ENCODE measurements around the gene MBD3.

The MBD3 gene

GRCh38 chr19:1566392-1567115, 26.1 kb downstream of the MBD3 start:
- no peak for TF ChIP-seq CTCF (IDR thresholded peaks at IDR 0.05; ENCODE audit: unreplicated experiment in 3 of 3)

GRCh38 chr19:1563251-1563650, 29.4 kb downstream of the MBD3 start:
- H3K27me3 Mint-ChIP-seq (ENCODE audit: low read depth): no peaks in the 10 kb centered on the region
- no peaks in the 10 kb centered on the region for H3K9me3 Mint-ChIP-seq
- H3K27ac Mint-ChIP-seq: peak overlapping the region in 1 of 3 experiments; percentile 23
- peaks cover 5% of the 10 kb centered on the region for H3K4me1 Mint-ChIP-seq
- peak overlapping the region in 2 of 3 experiments; percentile 44 to 60 for H3K4me3 Mint-ChIP-seq
- TF ChIP-seq CTCF (IDR thresholded peaks at IDR 0.05; ENCODE audit: unreplicated experiment in 3 of 3): no peak
- peaks cover 33% of the 10 kb centered on the region for H3K36me3 Mint-ChIP-seq (ENCODE audit: low read depth)

More at GRCh38 chr19:1566392-1567115, 26.1 kb downstream of the MBD3 start:
- Mint-ChIP-seq H3K9me3 (no peaks in the 10 kb centered on the region), H3K27me3 (ENCODE audit: low read depth) (peaks cover 5% of the 10 kb centered on the region), H3K4me3 (peak overlapping the region; percentile 76 to 80 (median 79)), H3K36me3 (ENCODE audit: low read depth) (peaks cover 23% of the 10 kb centered on the region), H3K27ac (peak overlapping the region in 1 of 3 experiments; percentile 81), H3K4me1 (no peaks in the 10 kb centered on the region)

GRCh38 chr19:1561236-1561842, 31.3 kb downstream of the MBD3 start:
- no peak overlapping the region for H3K4me3 Mint-ChIP-seq
- no peaks in the 10 kb centered on the region for H3K27me3 Mint-ChIP-seq (ENCODE audit: low read depth)
- H3K27ac Mint-ChIP-seq: no peak overlapping the region
- H3K36me3 Mint-ChIP-seq (ENCODE audit: low read depth): peaks cover 45% of the 10 kb centered on the region
- no peak for TF ChIP-seq CTCF (IDR thresholded peaks at IDR 0.05; ENCODE audit: unreplicated experiment in 3 of 3)
- H3K4me1 Mint-ChIP-seq: peaks cover 5% of the 10 kb centered on the region
- no peaks in the 10 kb centered on the region for H3K9me3 Mint-ChIP-seq

GRCh38 chr19:1560286-1560882, 32.3 kb downstream of the MBD3 start:
- Mint-ChIP-seq H3K36me3 (ENCODE audit: low read depth) (peaks cover 43% of the 10 kb centered on the region), H3K27me3 (ENCODE audit: low read depth) (no peaks in the 10 kb centered on the region), H3K4me3 (no peak overlapping the region), H3K9me3 (no peaks in the 10 kb centered on the region), H3K4me1 (peaks cover 5% of the 10 kb centered on the region), H3K27ac (peak overlapping the region in 1 of 3 experiments; percentile 54)
- no peak for TF ChIP-seq CTCF (IDR thresholded peaks at IDR 0.05; ENCODE audit: unreplicated experiment in 3 of 3)

- no peak overlapping the region for H3K4me3 Mint-ChIP-seq
- no peak for TF ChIP-seq CTCF (IDR thresholded peaks at IDR 0.05; ENCODE audit: unreplicated experiment in 3 of 3)
- no peaks in the 10 kb centered on the region for H3K9me3 Mint-ChIP-seq
- H3K36me3 Mint-ChIP-seq (ENCODE audit: low read depth): peaks cover 38% of the 10 kb centered on the region
- H3K27me3 Mint-ChIP-seq (ENCODE audit: low read depth): no peaks in the 10 kb centered on the region
- H3K4me1 Mint-ChIP-seq: peaks cover 5% of the 10 kb centered on the region
- peak overlapping the region in 1 of 3 experiments; percentile 39 for H3K27ac Mint-ChIP-seq
These were observed 34.1 kb downstream of the MBD3 start for GRCh38 chr19:1558552-1558951.

Measured in nephron (organoid).